Stimulated activated CD4-positive, alpha-beta T cell treated with anti-CD3 and anti-CD28 coated beads, Interleukin-1b, Interleukin-23, amount 100 ng/mL, for 4 hours (primary cell): ENCODE measurements around the gene ADGRB3.
"Not testable (repeated sequence)": the region's sequence is repeated elsewhere in the genome, so short reads cannot be mapped to it uniquely, and the experiment has no call there.

Experiments
- DNase-seq, 2 donors: peaks; one replicate each; pipeline ENCODE4 v3.0.0-alpha.2; 2020; ENCODE audit warnings: low read depth in 2 of 2

ADGRB3 gene

DNA sequence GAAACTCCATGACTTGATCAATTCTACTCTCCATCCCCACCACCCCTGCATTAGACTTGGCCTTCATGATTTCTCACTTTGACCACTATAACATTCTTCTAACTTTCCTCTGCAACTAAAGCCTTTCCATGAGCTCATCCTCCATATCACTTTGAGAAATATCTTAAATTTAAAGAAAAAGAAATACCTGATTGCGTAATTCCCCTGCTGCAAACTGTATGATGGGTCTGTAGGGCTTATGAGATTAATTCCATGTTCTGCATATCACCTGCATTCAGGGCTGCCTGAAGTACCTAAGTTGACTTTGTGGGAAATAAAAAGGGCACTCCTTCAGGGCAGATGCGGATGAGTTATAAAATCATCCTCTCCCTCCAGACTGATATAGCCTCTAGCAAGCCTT is 611.9 kb downstream of the ADGRB3 start:
- DNase-seq, result no peak

DNA sequence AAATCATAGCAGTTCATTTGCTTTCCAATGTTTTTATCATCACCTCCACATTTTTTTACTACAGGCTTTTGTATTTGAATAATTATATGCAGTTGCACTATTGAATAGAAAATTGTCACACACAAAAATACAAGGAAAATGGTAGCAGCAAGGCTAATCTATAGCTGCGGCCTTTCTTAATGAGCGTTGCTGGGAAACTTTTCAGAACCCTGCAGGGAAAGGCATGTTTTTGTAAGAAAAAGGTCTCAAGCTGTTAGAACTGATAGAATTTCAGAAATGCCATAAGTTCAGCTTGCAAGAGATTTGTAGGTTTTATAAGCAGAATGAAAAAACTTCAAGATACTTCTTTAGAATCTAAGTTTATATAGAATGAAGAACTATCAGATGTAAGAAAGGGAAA is 625.9 kb downstream of the ADGRB3 start:
- no peak for DNase-seq

DNA sequence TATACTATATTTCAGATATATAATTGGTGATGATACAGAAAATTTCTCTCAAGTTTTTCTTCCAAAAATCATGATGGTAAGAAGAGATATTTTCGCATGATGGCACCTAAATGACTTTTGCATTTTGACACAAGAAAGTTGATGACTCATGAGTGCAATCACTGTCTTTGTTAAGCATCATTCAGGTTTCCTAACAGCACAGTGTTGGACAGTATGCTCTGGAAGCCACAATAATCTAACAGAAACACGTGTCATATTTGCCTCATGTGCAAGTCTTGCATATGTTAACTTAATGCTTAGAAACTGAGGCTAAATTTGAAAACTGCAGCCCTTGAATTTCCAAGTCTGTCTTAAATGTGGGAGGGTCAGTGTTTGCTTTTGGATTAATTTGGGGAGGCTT is 628.2 kb downstream of the ADGRB3 start:
- DNase-seq, result no peak

DNA sequence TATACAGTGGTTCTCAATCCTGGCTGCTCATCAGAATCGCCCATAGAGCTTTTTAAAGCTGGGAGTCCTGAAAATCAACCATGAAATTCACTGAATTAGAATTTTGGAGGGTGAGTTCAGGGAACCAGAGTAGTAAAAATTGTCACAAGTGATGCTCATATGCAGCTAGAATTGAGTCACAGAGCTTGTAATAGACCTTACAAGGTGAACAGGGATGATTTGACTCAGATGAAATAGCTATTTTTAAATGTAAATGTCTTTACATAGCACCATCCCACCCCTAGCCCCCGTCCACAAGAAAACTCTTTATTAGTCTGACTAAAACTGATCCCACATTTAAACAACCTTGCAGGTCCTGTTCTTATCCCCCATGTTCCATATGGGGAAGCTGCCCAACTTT is 630.0 kb downstream of the ADGRB3 start:
- DNase-seq, result no peak

DNA sequence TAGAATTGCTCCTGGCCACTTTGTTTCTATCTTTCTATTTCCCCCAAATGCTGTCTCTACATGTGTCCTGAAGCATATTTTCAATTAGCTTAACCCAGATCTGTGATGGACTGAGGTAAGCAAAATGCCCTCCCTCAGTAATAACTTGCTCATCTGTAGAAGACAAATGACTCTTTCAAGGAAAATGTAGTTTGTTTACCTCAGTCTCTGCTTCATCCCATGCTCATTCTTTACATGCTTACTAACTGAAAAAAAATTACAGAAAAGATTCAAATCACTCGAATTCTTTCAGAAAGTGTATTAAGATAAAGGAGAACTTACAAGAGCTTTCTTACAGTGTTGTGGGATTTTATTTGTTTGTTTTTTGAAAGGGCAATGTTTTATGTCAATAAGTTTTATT is 630.6 kb downstream of the ADGRB3 start:
- DNase-seq, result no peak

GRCh38 chr6:69276204-69276603 is 641.1 kb downstream of the ADGRB3 start:
- no peak for DNase-seq

GRCh38 chr6:69279805-69280204 is 644.7 kb downstream of the ADGRB3 start:
- DNase-seq, result no peak

GRCh38 chr6:69280858-69281257 is 645.8 kb downstream of the ADGRB3 start:
- no peak for DNase-seq

- no peak for DNase-seq
These were observed 649.2 kb downstream of the ADGRB3 start for GRCh38 chr6:69284176-69284730.

GRCh38 chr6:69285054-69285453 is 650.0 kb downstream of the ADGRB3 start:
- DNase-seq, result no peak

- no peak for DNase-seq
These were observed 651.2 kb downstream of the ADGRB3 start for GRCh38 chr6:69286331-69286730.

DNA sequence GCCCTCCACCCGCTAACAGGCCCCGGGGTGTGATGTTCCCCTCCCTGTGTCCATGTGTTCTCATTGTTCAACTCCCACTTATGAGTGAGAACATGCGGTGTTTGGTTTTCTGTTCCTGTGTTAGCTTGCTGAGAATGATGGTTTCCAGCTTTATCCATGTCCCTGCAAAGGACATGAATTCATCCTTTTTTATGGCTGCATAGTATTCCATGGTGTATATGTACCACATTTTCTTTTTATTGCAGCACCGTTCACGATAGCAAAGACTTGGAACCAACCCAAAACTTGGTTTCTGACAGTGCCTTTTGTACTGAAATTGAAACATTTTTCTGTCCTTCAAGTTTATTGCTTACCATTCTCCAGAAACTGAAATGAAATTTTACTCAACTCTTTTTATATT is 653.1 kb downstream of the ADGRB3 start:
- not testable (repeated sequence) for DNase-seq

DNA sequence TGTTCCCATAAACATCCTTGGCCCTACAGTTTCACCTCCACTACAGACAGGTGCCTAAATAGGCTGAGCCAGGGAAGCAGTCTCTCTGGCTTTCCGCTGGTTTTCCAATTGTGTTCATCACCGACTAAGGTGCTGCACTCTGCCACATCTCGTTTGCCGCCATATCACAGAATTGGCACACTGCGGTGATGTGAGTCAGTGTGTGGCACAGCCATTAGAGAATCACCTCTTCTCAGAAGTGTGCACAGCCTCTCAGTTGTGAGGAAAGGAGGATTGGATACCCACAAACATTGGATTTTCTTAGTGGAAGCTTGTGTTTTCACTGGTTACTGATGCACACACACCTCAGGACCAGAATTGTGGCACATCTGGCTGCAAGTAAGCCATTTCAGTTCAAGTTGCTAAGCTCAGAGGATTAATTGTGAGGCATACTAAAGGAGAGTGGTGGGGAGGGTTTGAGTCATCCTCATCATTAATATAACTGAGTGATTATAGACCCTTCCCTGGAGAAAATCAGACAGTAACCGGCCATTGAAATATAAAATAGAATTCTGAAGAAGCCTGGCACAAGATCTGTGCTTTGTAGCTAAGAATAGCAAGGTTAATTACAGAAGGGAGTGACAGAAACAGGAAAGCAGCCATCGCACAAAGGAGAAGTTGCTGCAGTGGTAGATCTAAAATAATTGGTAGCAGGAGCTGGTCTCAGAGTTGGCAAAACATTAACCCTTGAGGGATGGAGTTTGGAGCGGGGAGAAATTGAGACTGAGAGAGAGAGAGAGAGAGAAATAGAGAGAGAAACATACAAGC is 654.8 kb downstream of the ADGRB3 start:
- no peak for DNase-seq

GRCh38 chr6:69293471-69293870 is 658.4 kb downstream of the ADGRB3 start:
- DNase-seq, result no peak

GRCh38 chr6:69294407-69294806 is 659.3 kb downstream of the ADGRB3 start:
- no peak for DNase-seq

DNA sequence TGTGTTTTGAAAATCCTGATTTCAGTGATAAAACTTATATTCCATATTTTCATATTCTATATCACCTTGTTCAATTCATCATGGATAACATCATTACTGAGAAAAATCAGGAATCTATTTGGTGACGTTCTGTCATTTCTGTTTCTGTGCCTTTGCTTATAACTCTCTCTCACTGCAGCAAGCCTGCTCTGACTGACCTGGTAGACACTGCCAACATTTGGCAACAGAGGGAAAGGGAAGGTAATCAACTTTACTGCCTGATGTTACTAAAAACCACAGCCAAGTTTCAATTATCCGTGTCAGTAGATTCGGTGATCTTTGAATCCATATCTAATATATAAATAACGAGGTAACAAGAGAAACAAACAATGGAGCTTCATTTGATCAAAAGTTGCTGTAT is 659.8 kb downstream of the ADGRB3 start:
- DNase-seq, result no peak

- no peak for DNase-seq
These were observed 668.3 kb downstream of the ADGRB3 start for GRCh38 chr6:69303382-69303781.

DNA sequence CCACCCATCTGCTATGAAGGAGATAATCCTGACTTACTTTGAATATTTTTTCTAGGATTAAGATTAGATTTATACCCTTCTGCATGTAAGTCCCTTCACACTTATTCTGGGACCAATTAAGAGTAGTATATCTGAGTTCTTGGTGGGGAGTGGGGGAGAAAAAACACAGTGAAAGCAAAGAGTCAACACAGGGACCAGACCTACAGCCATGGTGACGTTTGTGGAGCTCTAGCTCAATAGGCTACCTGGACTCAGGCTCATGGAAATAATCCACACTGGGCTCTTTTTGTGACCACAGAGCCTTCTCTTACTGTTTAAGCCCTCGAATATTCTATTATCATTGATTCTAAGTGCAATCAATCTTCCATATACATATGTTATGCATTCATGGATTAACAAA is 670.4 kb downstream of the ADGRB3 start:
- DNase-seq, result no peak

DNA sequence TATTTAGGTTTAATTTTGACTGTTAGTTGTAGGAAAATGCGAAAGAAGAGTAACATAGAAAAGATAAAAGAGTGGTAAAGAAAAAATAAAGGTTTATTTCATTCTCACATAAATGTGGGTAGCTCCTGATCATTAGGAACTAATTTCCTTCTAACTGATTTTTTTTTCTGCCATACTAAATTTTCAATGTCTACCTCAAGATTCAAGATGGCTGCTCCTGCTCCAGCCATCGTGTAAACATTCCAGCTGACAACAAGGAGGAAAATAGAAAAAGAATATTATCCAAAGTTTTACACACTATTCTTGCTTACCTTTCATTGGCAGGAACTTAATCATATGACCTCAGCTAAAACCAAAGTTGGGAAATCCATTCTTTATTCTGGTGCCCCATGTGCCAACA is 673.5 kb downstream of the ADGRB3 start:
- no peak for DNase-seq

DNA sequence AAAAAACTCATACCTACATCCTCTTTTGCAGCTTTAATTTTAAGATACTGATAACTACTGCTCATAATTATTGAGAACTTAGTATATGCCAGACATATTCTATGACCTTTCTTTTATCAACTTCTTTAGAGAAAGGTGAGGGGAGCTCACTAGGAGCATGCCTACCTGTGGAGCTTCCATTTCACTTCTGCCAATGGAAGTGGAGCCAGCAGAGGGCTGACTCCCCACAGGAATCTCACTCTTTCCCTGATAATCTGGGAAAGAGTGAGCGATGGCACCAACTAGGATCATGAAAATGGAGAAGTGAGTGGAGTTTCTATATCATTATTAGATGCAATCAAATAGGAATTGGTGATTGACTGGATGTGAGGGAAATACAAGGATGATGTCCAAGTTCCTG is 676.8 kb downstream of the ADGRB3 start:
- no peak for DNase-seq

- no peak for DNase-seq
These were observed 678.9 kb downstream of the ADGRB3 start for GRCh38 chr6:69314001-69314400.

GRCh38 chr6:69314531-69314930 is 679.4 kb downstream of the ADGRB3 start:
- DNase-seq, result no peak

GRCh38 chr6:69331886-69332285 is 696.8 kb downstream of the ADGRB3 start:
- DNase-seq, result no peak

- DNase-seq, result no peak
These were observed 702.2 kb downstream of the ADGRB3 start for GRCh38 chr6:69337311-69337710.
